IMR-90 (cell line): ENCODE results near the gene UTP14C. TPM values are rescaled to one million over a fixed set of nuclear protein-coding genes. Genes with fewer than 3 reads are reported as not detected.

Source experiments
- ATAC-seq: fragments of 200-7000 bp; cut with Tn5 transposase; 2 replicates; pipeline ENCODE4 v1.9.1; 2020; ENCODE audit warnings: low read depth, mild to moderate bottlenecking, moderate library complexity
- BruUV-seq: library from RNA; stranded (reverse); fragments of 400-500 nt; replicated peaks from 2 replicates; lab custom pipeline; 2021; lab: Mats Ljungman, UMichigan
- CTCF ChIA-PET: fragments of 300-600 bp; formaldehyde crosslinking; extraction: SDS; loops from one replicate; lab custom pipeline; 2021; ENCODE audit warnings: antibody characterized with exemption; lab: Yijun Ruan, JAX
- POLR2A ChIA-PET: fragments of 300-600 bp; sonication (Branson Sonifier 250); formaldehyde crosslinking; loops from one replicate; lab custom pipeline; 2022; ENCODE audit warnings: antibody characterized with exemption; ENCODE audit not compliant: unreplicated experiment; lab: Charles Lee
- DNase-seq: peaks from one replicate; pipeline ENCODE4 v3.0.0; 2013
- H2AFZ ChIP-seq: replicated peaks from 2 replicates; pipeline ENCODE3; 2013; ENCODE audit warnings: low read length, mild to moderate bottlenecking; ENCODE audit not compliant: poor library complexity
- H2AK5ac ChIP-seq: 2 replicates; pipeline ENCODE4 v1.6.1; 2013; ENCODE audit warnings: low read depth, low read length, inconsistent platforms
- H2AK9ac ChIP-seq: replicated peaks from 2 replicates; pipeline ENCODE3; 2013; ENCODE audit warnings: mild to moderate bottlenecking, low read depth, low read length, moderate library complexity; ENCODE audit not compliant: poor library complexity
- H2BK120ac ChIP-seq: 2 replicates; pipeline ENCODE4 v1.6.1; 2013; ENCODE audit warnings: low read depth, low read length, inconsistent platforms
- H2BK15ac ChIP-seq: 3 replicates; pipeline ENCODE4 v1.6.1; 2013; ENCODE audit warnings: low read depth, low read length, inconsistent platforms
- H2BK20ac ChIP-seq: 2 replicates; pipeline ENCODE4 v1.6.1; 2013; ENCODE audit warnings: low read depth, mild to moderate bottlenecking, inconsistent platforms, low read length, moderate library complexity
- H2BK5ac ChIP-seq: 2 replicates; pipeline ENCODE4 v1.6.1; 2013; ENCODE audit warnings: mild to moderate bottlenecking, low read depth, low read length, inconsistent platforms; ENCODE audit not compliant: poor library complexity, severe bottlenecking
- H3K14ac ChIP-seq: replicated peaks from 2 replicates; pipeline ENCODE4 v1.6.1; 2013; ENCODE audit warnings: low read depth, low read length, inconsistent platforms
- H3K18ac ChIP-seq: 2 replicates; pipeline ENCODE4 v1.6.1; 2013; ENCODE audit warnings: low read depth, low read length, control low read depth
- H3K23ac ChIP-seq: 2 replicates; pipeline ENCODE4 v1.6.1; 2013; ENCODE audit warnings: low read depth, low read length, inconsistent platforms
- H3K27ac ChIP-seq: 2 replicates; pipeline ENCODE4 v1.5.1; 2013; ENCODE audit warnings: mild to moderate bottlenecking, control low read depth, low read length; ENCODE audit not compliant: insufficient read depth
- H3K27me3 ChIP-seq: 2 replicates; pipeline ENCODE4 v1.6.1; 2013; ENCODE audit warnings: low read length; ENCODE audit not compliant: control insufficient read depth, insufficient read depth
- H3K36me3 ChIP-seq: 2 replicates; pipeline ENCODE4 v1.6.1; 2013; ENCODE audit warnings: low read length, mixed read lengths; ENCODE audit not compliant: control insufficient read depth, insufficient read depth
- H3K4ac ChIP-seq: 2 replicates; pipeline ENCODE4 v1.6.1; 2013; ENCODE audit warnings: low read depth, low read length, inconsistent platforms
- H3K4me1 ChIP-seq: 2 replicates; pipeline ENCODE4 v1.6.1; 2013; ENCODE audit warnings: low read length, mixed read lengths; ENCODE audit not compliant: control insufficient read depth, insufficient read depth
- H3K4me2 ChIP-seq: 2 replicates; pipeline ENCODE4 v1.6.1; 2013; ENCODE audit warnings: low read depth, mild to moderate bottlenecking, control low read depth, low read length, moderate library complexity
- H3K4me3 ChIP-seq: 2 replicates; pipeline ENCODE4 v1.5.1; 2013; ENCODE audit warnings: low read depth, mild to moderate bottlenecking, control low read depth, low read length, moderate library complexity; ENCODE audit not compliant: insufficient read depth
- H3K56ac ChIP-seq: 2 replicates; pipeline ENCODE4 v1.6.1; 2013; ENCODE audit warnings: low read length, inconsistent platforms; ENCODE audit not compliant: insufficient read depth; ENCODE audit errors: extremely low read depth
- H3K79me1 ChIP-seq, 2 experiments: 2 replicates each; pipeline ENCODE4 v1.6.1; 2013; ENCODE audit warnings: low read length in 2 of 2, inconsistent platforms in 1 of 2, low read depth in 1 of 2
- H3K9ac ChIP-seq: 2 replicates; pipeline ENCODE4 v1.6.1; 2013; ENCODE audit warnings: low read depth, low read length, control low read depth
- H3K9me1 ChIP-seq: 2 replicates; pipeline ENCODE4 v1.6.1; 2013; ENCODE audit warnings: low read length, inconsistent platforms; ENCODE audit not compliant: insufficient read depth
- H3K9me3 ChIP-seq: 2 replicates; pipeline ENCODE4 v1.6.1; 2013; ENCODE audit warnings: low read length; ENCODE audit not compliant: control insufficient read depth, insufficient read depth
- H4K20me1 ChIP-seq: 2 replicates; pipeline ENCODE4 v1.6.1; 2013; ENCODE audit warnings: low read length, inconsistent platforms; ENCODE audit not compliant: insufficient read depth
- H4K5ac ChIP-seq: 2 replicates; pipeline ENCODE4 v1.6.1; 2013; ENCODE audit warnings: mild to moderate bottlenecking, low read depth, low read length, control low read depth
- H4K8ac ChIP-seq, 2 experiments: 2 replicates each; pipeline ENCODE4 v1.6.1; 2013; ENCODE audit warnings: low read depth in 2 of 2, low read length in 2 of 2, control low read depth in 1 of 2, inconsistent platforms in 1 of 2
- H4K91ac ChIP-seq: 2 replicates; pipeline ENCODE4 v1.6.1; 2013; ENCODE audit warnings: low read depth, low read length, inconsistent platforms; ENCODE audit not compliant: insufficient read depth
- FOS ChIP-seq: fragments of 150-350 bp; IDR thresholded peaks from 2 replicates; pipeline ENCODE4 v1.6.1; 2016; ENCODE audit warnings: low read depth, low read length
- MAZ ChIP-seq: IDR thresholded peaks from 2 replicates; pipeline ENCODE4 v1.6.1; 2012; ENCODE audit warnings: low read depth, mild to moderate bottlenecking, low read length, improper control_type of control experiment, moderate library complexity, borderline replicate concordance
- RAD21 ChIP-seq: IDR thresholded peaks from 2 replicates; pipeline ENCODE4 v1.6.1; 2012; ENCODE audit warnings: low read length, improper control_type of control experiment
- RCOR1 ChIP-seq: IDR thresholded peaks from 2 replicates; pipeline ENCODE4 v1.6.1; 2012; ENCODE audit warnings: mild to moderate bottlenecking, low read length, improper control_type of control experiment; ENCODE audit not compliant: insufficient replicate concordance
- WGBS, 2 experiments: methylation state at CpG; one replicate each; pipeline versions ENCODE4 v1.1.5 to v1.1.7; 2013; ENCODE audit warnings: missing lambda C conversion rate in 2 of 2; ENCODE audit not compliant: insufficient read length in 1 of 2; ENCODE audit errors: extremely low coverage in 2 of 2; 5-methylcytosine and 5-hydroxymethylcytosine counted together
- dilution Hi-C: fragments of 300-500 bp; cut with HindIII; formaldehyde crosslinking; loops from one replicate; pipeline ENCODE4 v1.14.3; 2018; ENCODE audit warnings: low sequenced_read_pairs; ENCODE audit not compliant: unreplicated experiment
- in situ Hi-C: fragments of 300-500 bp; cut with MboI; formaldehyde crosslinking; loops from 3 replicates; pipeline ENCODE4 v1.14.3; 2019; ENCODE audit warnings: low sequenced_read_pairs, inconsistent platforms, mixed read lengths
- intact Hi-C: fragments of 100-400 bp; cut with micrococcal nuclease; formaldehyde crosslinking; loops from 2 replicates; pipeline ENCODE4 v1.10.0; 2022
- polyA plus RNA-seq, 3 experiments: library from polyadenylated mRNA; depleted of rRNA; stranded (reverse); fragments of >200 nt; gene quantifications; 2 replicates each; pipeline ENCODE4 v1.2.3, GENCODE V29; 2012; ENCODE audit warnings: low replicate concordance in 1 of 3
- total RNA-seq: library from RNA; depleted of rRNA; stranded (reverse); fragments of >200 nt; gene quantifications from 2 replicates; pipeline ENCODE4 v1.2.3, GENCODE V29; 2012

UTP14C gene
- total and polyA plus RNA-seq, 2 of the 4 experiments (the other 2 are of a cell fraction): 8.2 to 12.5 TPM

- Histone ChIP-seq H2AK5ac (no peak overlapping the region), H3K4ac (no peak overlapping the region), H4K91ac (no peak overlapping the region), H3K27me3 (no peaks in the 10 kb centered on the region), H3K79me1 (no peaks in the 10 kb centered on the region), H3K9me3 (no peaks in the 10 kb centered on the region), H3K4me3 (no peak overlapping the region), H3K14ac (no peak overlapping the region), H4K5ac (no peak overlapping the region), H2BK5ac (no peak overlapping the region), H2BK20ac (no peak overlapping the region), H4K20me1 (no peaks in the 10 kb centered on the region; the same call in 1 of the 2 replicates), H3K4me1 (no peaks in the 10 kb centered on the region), H2AFZ (no peak overlapping the region), H2AK9ac (no peak overlapping the region), H3K9me1 (no peaks in the 10 kb centered on the region), H3K4me2 (no peak overlapping the region), H2BK15ac (no peak overlapping the region), H3K36me3 (no peaks in the 10 kb centered on the region), H4K8ac (no peak overlapping the region), H3K18ac (no peak overlapping the region), H3K9ac (no peak overlapping the region), H3K23ac (no peak overlapping the region), H2BK120ac (no peak overlapping the region), H3K27ac (no peak overlapping the region), H3K56ac (no peak overlapping the region)
- BruUV-seq: no TSS peak
- POLR2A ChIA-PET: no interaction called here
- no CpG with 5 or more reads among the region's 3 CpGs for WGBS, 2 experiments
- DNase-seq (no peak), ATAC-seq (no peak)
- dilution Hi-C loops (no loop called here), intact Hi-C loops (no loop called here), in situ Hi-C loops (no loop called here)
- CTCF ChIA-PET: no interaction called here
- no peak for TF ChIP-seq MAZ
- TF ChIP-seq RCOR1: no peak
- TF ChIP-seq FOS: no peak
- no peak for TF ChIP-seq RAD21
Observed at GRCh38 chr13:52043675-52044074, 19.2 kb downstream of the UTP14C start.
